ENCODE results near the gene PTX3.

Gene PTX3

GRCh38 chr3:157436583-157437291 lies at the start of gene PTX3:
Gene PTX3 (plus strand): TSS chr3:157436850. CDS start chr3:157436934, 84 bp downstream.
- DNase-seq (ENCODE audit: low read depth), result no peak

- DNase-seq (ENCODE audit: low read depth), result no peak
Observed at GRCh38 chr3:157387708-157388435, 48.8 kb upstream of the PTX3 start.

GRCh38 chr3:157388976-157389375 lies 47.7 kb upstream of the PTX3 start:
- DNase-seq (ENCODE audit: low read depth), result no peak

GRCh38 chr3:157390713-157391515 lies 45.7 kb upstream of the PTX3 start:
- no peak for DNase-seq (ENCODE audit: low read depth)

GRCh38 chr3:157392104-157392503 lies 44.5 kb upstream of the PTX3 start:
- DNase-seq (ENCODE audit: low read depth), result no peak

GRCh38 chr3:157393113-157393512 lies 43.5 kb upstream of the PTX3 start:
- DNase-seq (ENCODE audit: low read depth), result no peak

GRCh38 chr3:157394411-157394810 lies 42.2 kb upstream of the PTX3 start:
- no peak for DNase-seq (ENCODE audit: low read depth)

- DNase-seq (ENCODE audit: low read depth), result no peak
Observed at GRCh38 chr3:157398598-157398997, 38.1 kb upstream of the PTX3 start.

GRCh38 chr3:157404381-157404780 lies 32.3 kb upstream of the PTX3 start:
- DNase-seq (ENCODE audit: low read depth), result no peak

GRCh38 chr3:157405457-157405856 lies 31.2 kb upstream of the PTX3 start:
- DNase-seq (ENCODE audit: low read depth), result no peak

- no peak for DNase-seq (ENCODE audit: low read depth)
Observed at GRCh38 chr3:157406394-157406793, 30.3 kb upstream of the PTX3 start.

GRCh38 chr3:157407769-157408168 lies 28.9 kb upstream of the PTX3 start:
- DNase-seq (ENCODE audit: low read depth), result no peak

GRCh38 chr3:157408499-157409149 lies 28.0 kb upstream of the PTX3 start:
- no peak for DNase-seq (ENCODE audit: low read depth)

- no peak for DNase-seq (ENCODE audit: low read depth)
Observed at GRCh38 chr3:157409516-157409915, 27.1 kb upstream of the PTX3 start.

GRCh38 chr3:157410945-157411344 lies 25.7 kb upstream of the PTX3 start:
- DNase-seq (ENCODE audit: low read depth), result no peak

- no peak for DNase-seq (ENCODE audit: low read depth)
Observed at GRCh38 chr3:157412323-157412855, 24.3 kb upstream of the PTX3 start.

GRCh38 chr3:157414861-157415260 lies 21.8 kb upstream of the PTX3 start:
- DNase-seq (ENCODE audit: low read depth), result no peak

- no peak for DNase-seq (ENCODE audit: low read depth)
Observed at GRCh38 chr3:157416347-157417087, 20.1 kb upstream of the PTX3 start.

GRCh38 chr3:157417247-157417646 lies 19.4 kb upstream of the PTX3 start:
- no peak for DNase-seq (ENCODE audit: low read depth)

GRCh38 chr3:157418104-157418503 lies 18.5 kb upstream of the PTX3 start:
- no peak for DNase-seq (ENCODE audit: low read depth)

GRCh38 chr3:157420606-157421130 lies 16.0 kb upstream of the PTX3 start:
- no peak for DNase-seq (ENCODE audit: low read depth)
